Loucy (cell line): Measurements from ENCODE around the gene MACF1.
"Not testable (repeated sequence)": the region's sequence is repeated elsewhere in the genome, so short reads cannot be mapped to it uniquely, and the experiment has no call there.

Experiments
- H2AFZ ChIP-seq: fragments of 200-600 bp; sonication (generic); 2 replicates; pipeline ENCODE4 v1.6.0; 2016; ENCODE audit warnings: antibody characterized with exemption, mild to moderate bottlenecking, low read length, moderate library complexity
- H3F3A ChIP-seq: fragments of 200-600 bp; 2 replicates; pipeline ENCODE4 v1.6.0; 2016; ENCODE audit warnings: antibody characterized with exemption, low read depth, mild to moderate bottlenecking
- H3K27me3 ChIP-seq: fragments of 200-600 bp; sonication (generic); 2 replicates; pipeline ENCODE4 v1.6.1; 2014; ENCODE audit warnings: low read length, mild to moderate bottlenecking; ENCODE audit not compliant: insufficient read depth, poor library complexity, severe bottlenecking
- H3K36me3 ChIP-seq: fragments of 200-600 bp; sonication (generic); 2 replicates; pipeline ENCODE4 v1.6.1; 2016; ENCODE audit warnings: low read length; ENCODE audit not compliant: insufficient read depth
- H3K4me1 ChIP-seq: fragments of 200-600 bp; sonication (generic); 2 replicates; pipeline ENCODE4 v1.5.1; 2014; ENCODE audit warnings: low read length, mild to moderate bottlenecking; ENCODE audit not compliant: insufficient read depth, poor library complexity, severe bottlenecking
- H3K4me2 ChIP-seq: fragments of 200-600 bp; sonication (generic); 2 replicates; pipeline ENCODE4 v1.6.0; 2014; ENCODE audit warnings: antibody characterized with exemption, low read length, low read depth, mild to moderate bottlenecking; ENCODE audit not compliant: poor library complexity, severe bottlenecking
- H3K4me3 ChIP-seq: fragments of 200-600 bp; sonication (generic); 2 replicates; pipeline ENCODE4 v1.5.1; 2014; ENCODE audit warnings: low read length, mild to moderate bottlenecking, mixed read lengths; ENCODE audit not compliant: poor library complexity, severe bottlenecking
- H3K79me2 ChIP-seq: fragments of 200-600 bp; sonication (generic); 2 replicates; pipeline ENCODE4 v1.6.1; 2014; ENCODE audit warnings: low read length; ENCODE audit not compliant: insufficient read depth
- H3K9ac ChIP-seq: fragments of 200-600 bp; sonication (generic); 2 replicates; pipeline ENCODE4 v1.6.0; 2014; ENCODE audit warnings: mild to moderate bottlenecking, low read depth, low read length, moderate library complexity; ENCODE audit not compliant: poor library complexity, severe bottlenecking
- H3K9me2 ChIP-seq: fragments of 200-600 bp; sonication (generic); replicated peaks from 2 replicates; pipeline ENCODE4 v1.6.1; 2016; ENCODE audit warnings: low read depth, low read length, mixed read lengths
- H3K9me3 ChIP-seq: fragments of 200-600 bp; sonication (generic); 2 replicates; pipeline ENCODE4 v1.6.1; 2014; ENCODE audit warnings: mild to moderate bottlenecking, antibody characterized with exemption, low read length, low read depth; ENCODE audit not compliant: insufficient read depth
- H4K20me1 ChIP-seq: fragments of 200-600 bp; sonication (generic); 2 replicates; pipeline ENCODE4 v1.6.0; 2014; ENCODE audit warnings: antibody characterized with exemption, low read length, mild to moderate bottlenecking; ENCODE audit not compliant: insufficient read depth, poor library complexity, severe bottlenecking
- CTCF ChIP-seq: fragments of 200-600 bp; sonication (generic); conservative IDR thresholded peaks from 2 replicates; pipeline ENCODE4 v1.5.1; 2014; ENCODE audit warnings: mild to moderate bottlenecking, antibody characterized with exemption, low read length
- EZH2phosphoT487 ChIP-seq: fragments of 200-600 bp; IDR thresholded peaks from 2 replicates; pipeline ENCODE4 v1.6.1; 2018; ENCODE audit warnings: antibody characterized with exemption, mild to moderate bottlenecking, moderate library complexity, borderline replicate concordance

MACF1 gene

GRCh38 chr1:39446986-39447567 lies 242.6 kb downstream of the MACF1 start:
- Histone ChIP-seq H2AFZ (no peak overlapping the region), H3K4me2 (no peak overlapping the region), H3K27me3 (no peaks in the 10 kb centered on the region), H4K20me1 (no peaks in the 10 kb centered on the region), H3K9me2 (no peaks in the 10 kb centered on the region), H3K4me1 (no peaks in the 10 kb centered on the region), H3K9me3 (no peaks in the 10 kb centered on the region), H3K79me2 (no peaks in the 10 kb centered on the region), H3K9ac (no peak overlapping the region), H3F3A (no peaks in the 10 kb centered on the region), H3K4me3 (no peak overlapping the region), H3K36me3 (peaks cover 90% of the 10 kb centered on the region)
- no peak for TF ChIP-seq EZH2phosphoT487
- no peak for TF ChIP-seq CTCF

GRCh38 chr1:39450041-39450440 lies 245.5 kb downstream of the MACF1 start:
- not testable (repeated sequence) for H4K20me1 ChIP-seq, H3K9me2 ChIP-seq, H3K4me2 ChIP-seq, H3K9ac ChIP-seq, H3K79me2 ChIP-seq, H3K4me1 ChIP-seq, H3F3A ChIP-seq, H3K4me3 ChIP-seq, H2AFZ ChIP-seq, H3K9me3 ChIP-seq, H3K27me3 ChIP-seq
- peaks cover 94% of the 10 kb centered on the region for H3K36me3 ChIP-seq

- H4K20me1 ChIP-seq, result no peaks in the 10 kb centered on the region
- H3K9me3 ChIP-seq, result no peaks in the 10 kb centered on the region
- H3K9ac ChIP-seq, result no peak overlapping the region
- H3F3A ChIP-seq, result no peaks in the 10 kb centered on the region
- no peaks in the 10 kb centered on the region for H3K79me2 ChIP-seq
- TF ChIP-seq EZH2phosphoT487, result no peak
- no peak for TF ChIP-seq CTCF
- no peak overlapping the region for H3K4me3 ChIP-seq
- H3K36me3 ChIP-seq, result peaks cover 94% of the 10 kb centered on the region
- H3K4me1 ChIP-seq, result no peaks in the 10 kb centered on the region
- no peak overlapping the region for H2AFZ ChIP-seq
- no peaks in the 10 kb centered on the region for H3K9me2 ChIP-seq
- H3K4me2 ChIP-seq, result no peak overlapping the region
- no peaks in the 10 kb centered on the region for H3K27me3 ChIP-seq
Measured at GRCh38 chr1:39450956-39451606, 246.6 kb downstream of the MACF1 start.

- Histone ChIP-seq H3K4me3 (no peak overlapping the region), H3K27me3 (no peaks in the 10 kb centered on the region), H3K9ac (no peak overlapping the region), H3K9me2 (no peaks in the 10 kb centered on the region), H3F3A (no peaks in the 10 kb centered on the region), H3K79me2 (no peaks in the 10 kb centered on the region), H2AFZ (no peak overlapping the region), H3K36me3 (peaks cover 97% of the 10 kb centered on the region), H3K4me2 (no peak overlapping the region), H4K20me1 (no peaks in the 10 kb centered on the region), H3K4me1 (no peaks in the 10 kb centered on the region), H3K9me3 (no peaks in the 10 kb centered on the region)
- TF ChIP-seq EZH2phosphoT487, result no peak
- no peak for TF ChIP-seq CTCF
Measured at GRCh38 chr1:39452081-39452480, 247.6 kb downstream of the MACF1 start.
